Measurements from ENCODE around the gene OPCML. TPM values are rescaled to one million over a fixed set of nuclear protein-coding genes. Genes with fewer than 3 reads are reported as not detected.

Gene OPCML
- total RNA-seq, 1 experiment from 2014 or later: 0.10 TPM

DNA sequence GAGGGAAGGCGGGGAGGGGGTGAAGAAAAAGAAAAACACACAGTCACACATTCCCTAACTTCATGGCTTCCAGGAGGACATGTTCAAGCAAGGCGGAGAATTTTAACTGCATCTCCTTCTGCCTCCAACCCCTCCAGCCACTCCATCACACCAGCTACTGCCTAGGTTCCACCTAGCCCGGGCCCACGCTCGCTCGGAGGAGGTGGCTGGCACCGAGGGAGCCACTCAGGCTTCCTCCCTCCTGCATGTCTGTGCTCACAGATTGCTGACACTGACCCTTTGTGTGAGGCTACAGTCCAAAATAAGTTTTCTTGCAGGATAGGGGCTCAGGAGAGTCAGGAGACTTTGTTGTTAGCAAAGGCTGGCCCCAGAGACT, 9.4 kb upstream of the OPCML start:
- no peak for DNase-seq (ENCODE audit: extremely low read depth, low read depth)

GRCh38 chr11:133541021-133541719, 8.9 kb upstream of the OPCML start:
- DNase-seq (ENCODE audit: extremely low read depth, low read depth): no peak

DNA sequence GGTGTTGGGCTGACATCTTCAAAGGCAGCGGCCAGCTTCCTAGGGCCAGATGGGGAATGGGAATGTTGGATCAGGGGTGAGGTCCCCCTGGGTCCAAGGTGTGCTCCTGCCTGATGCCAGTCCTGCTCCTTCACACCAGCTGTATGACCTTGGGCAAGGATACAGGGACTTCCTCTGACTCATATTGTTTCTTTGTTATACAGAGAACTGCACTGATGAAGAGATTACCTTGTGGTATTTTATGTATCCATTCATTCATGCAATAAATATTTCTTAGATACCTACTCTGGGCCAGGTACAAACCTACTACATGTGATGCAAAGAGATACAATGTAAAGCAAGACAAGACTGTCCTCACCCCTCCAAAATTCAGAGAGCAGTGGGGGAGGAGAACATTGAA, 3.9 kb upstream of the OPCML start:
- no peak for DNase-seq (ENCODE audit: extremely low read depth, low read depth)

DNA sequence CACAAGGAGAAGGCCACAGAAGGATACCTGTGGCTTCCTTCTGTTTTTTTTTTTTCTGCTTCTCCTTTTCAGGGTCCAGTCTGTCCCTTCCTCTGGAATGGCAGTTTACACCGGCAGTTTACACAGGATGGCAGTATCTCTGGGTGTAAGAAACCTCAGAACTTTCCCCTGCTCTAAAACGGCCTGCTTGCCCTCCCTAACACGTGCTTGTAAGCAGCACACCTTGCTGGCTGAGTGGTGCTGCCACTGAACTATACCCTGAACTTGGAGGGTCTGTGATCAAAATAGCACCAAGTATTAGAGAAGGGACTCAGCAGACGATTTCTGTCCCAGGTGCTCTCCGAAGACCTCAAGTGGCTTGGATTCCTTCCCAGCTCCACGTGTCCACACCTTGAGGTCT, 904 bp upstream of the OPCML start:
- no peak for DNase-seq (ENCODE audit: extremely low read depth, low read depth)

DNA sequence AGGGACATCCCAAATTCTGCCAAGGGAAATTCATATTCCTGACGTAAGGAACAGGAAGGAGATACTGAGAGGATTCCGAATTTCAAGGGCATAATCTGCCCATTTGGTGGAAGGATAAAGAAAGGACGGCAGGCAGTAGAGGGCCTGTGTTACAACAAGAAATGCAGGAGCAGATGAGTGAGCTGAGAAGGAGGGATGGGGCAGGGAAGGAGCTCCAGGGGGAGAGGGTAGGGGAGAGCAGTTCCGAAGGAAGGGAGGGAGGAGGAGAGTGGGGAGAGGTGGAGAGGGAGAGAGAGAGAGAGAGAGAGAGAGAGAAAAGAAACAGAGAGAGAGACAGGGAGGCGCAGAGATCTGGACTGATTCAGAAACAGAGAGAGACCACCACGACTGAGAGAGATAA, 843 bp downstream of the OPCML start:
- no peak for DNase-seq (ENCODE audit: extremely low read depth, low read depth)

DNA sequence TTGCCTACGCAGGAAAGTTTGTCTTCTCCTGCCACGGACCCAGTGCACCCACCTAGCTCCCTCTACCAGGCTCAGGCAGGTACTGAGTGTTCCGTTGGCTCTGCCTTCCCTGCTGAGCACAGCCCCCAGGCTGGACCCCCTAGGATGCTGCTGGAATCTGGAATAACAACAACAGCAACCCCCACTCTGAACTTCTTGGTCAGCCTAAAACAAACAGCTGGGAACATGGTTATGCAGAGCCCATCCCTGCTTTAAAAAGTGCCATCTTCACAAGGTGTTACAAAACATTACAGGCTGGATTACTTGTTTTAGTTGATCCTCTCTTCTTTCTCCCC, 1.8 kb downstream of the OPCML start:
- no peak for DNase-seq (ENCODE audit: extremely low read depth, low read depth)

- no peak for DNase-seq (ENCODE audit: extremely low read depth, low read depth)
Observed at GRCh38 chr11:133529807-133530500, 2.3 kb downstream of the OPCML start.

GRCh38 chr11:133526790-133527189, 5.5 kb downstream of the OPCML start:
- DNase-seq (ENCODE audit: extremely low read depth, low read depth): no peak

- no peak for DNase-seq (ENCODE audit: extremely low read depth, low read depth)
Observed at GRCh38 chr11:133525976-133526375, 6.3 kb downstream of the OPCML start.

GRCh38 chr11:133524488-133524887, 7.8 kb downstream of the OPCML start:
- DNase-seq (ENCODE audit: extremely low read depth, low read depth): no peak

GRCh38 chr11:133522344-133522743, 10.0 kb downstream of the OPCML start:
- no peak for DNase-seq (ENCODE audit: extremely low read depth, low read depth)

DNA sequence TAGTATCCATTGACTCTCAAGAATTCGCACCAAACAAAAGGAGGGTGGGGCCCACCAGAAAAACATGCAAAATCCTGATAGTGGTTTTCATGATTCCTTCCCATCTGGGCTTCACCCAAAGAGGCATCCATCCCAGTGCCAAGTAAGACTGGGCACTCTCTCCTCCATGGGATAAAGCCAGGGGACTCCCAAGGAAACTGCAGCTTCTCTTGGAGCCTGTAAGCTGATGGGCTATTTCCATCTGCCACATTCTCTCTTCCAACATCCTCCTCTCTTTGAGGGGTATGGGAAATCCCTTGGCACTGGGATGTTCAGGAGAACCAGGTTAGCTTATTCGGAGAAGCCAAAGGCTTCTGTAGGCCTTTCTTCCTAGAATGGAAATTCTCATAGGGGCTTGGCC, 10.8 kb downstream of the OPCML start:
- no peak for DNase-seq (ENCODE audit: extremely low read depth, low read depth)

DNA sequence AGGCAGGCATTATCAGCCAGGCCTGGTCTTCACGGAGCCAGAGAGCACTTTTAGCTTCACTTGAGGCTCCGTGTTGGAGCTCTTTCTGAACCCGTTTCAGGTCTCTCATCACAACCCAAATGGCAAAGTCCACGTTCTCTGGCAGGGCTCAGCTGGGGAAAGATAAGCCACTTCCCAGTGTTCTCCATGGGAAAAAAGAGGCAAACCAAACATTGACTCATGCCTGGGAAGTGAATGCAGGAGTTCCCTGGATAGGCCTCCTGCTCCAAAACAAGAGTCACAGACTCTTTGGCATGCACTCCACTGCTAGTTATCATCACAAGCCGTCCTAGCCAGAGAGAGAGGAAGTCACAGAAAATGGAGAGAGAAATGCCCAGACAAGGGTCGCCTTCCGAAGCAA, 11.6 kb downstream of the OPCML start:
- DNase-seq (ENCODE audit: extremely low read depth, low read depth): no peak

GRCh38 chr11:133519560-133519959, 12.7 kb downstream of the OPCML start:
- DNase-seq (ENCODE audit: extremely low read depth, low read depth): no peak

GRCh38 chr11:133518702-133519264, 13.5 kb downstream of the OPCML start:
- DNase-seq (ENCODE audit: extremely low read depth, low read depth): no peak

GRCh38 chr11:133516845-133517244, 15.5 kb downstream of the OPCML start:
- no peak for DNase-seq (ENCODE audit: extremely low read depth, low read depth)

DNA sequence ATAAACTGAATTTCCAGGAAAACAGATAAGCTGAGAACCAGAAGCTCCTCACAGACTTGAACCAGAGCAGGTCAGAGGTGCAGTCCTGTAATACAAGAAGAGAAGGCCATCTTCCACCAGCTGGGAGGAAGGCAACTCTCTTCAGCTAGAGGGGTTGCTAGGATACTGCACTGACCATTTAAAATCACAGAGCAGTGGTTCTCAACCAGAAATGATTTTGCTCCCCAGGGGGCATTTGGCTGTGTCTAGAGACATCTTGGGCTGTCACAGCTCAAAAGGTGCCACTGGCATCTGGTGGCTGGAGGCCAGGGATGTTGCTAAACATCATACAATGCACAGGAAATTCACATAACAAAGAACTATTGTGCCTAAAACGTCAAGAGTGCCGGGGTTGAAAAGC, 17.2 kb downstream of the OPCML start:
- no peak for DNase-seq (ENCODE audit: extremely low read depth, low read depth)

GRCh38 chr11:133509924-133510697, 22.2 kb downstream of the OPCML start:
- DNase-seq (ENCODE audit: extremely low read depth, low read depth): no peak

DNA sequence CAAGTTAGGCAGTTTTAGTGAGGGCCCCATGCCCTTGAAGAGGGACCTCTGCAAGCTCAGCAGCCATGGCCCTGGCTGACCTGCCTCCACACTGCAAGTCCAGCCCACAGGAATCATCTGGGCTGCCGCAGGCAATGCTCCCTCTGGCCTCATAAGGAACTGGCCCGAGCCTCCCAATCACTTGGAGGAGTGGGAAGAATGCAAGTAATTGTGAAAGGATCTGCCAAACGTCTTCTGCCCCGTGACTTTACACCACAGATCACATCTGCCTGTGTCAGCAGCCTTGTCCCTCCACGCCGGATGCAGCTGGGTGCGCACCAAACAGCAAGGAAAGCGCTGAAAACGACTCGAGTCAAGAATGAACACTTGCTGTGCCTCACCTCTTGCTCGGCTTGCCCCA, 23.8 kb downstream of the OPCML start:
- no peak for DNase-seq (ENCODE audit: extremely low read depth, low read depth)

GRCh38 chr11:133507185-133507584, 25.1 kb downstream of the OPCML start:
- DNase-seq (ENCODE audit: extremely low read depth, low read depth): no peak

GRCh38 chr11:133506551-133507094, 25.7 kb downstream of the OPCML start:
- DNase-seq (ENCODE audit: extremely low read depth, low read depth): no peak
